ENCODE results near the gene DROSHA. TPM values are rescaled to one million over a fixed set of nuclear protein-coding genes. Genes with fewer than 3 reads are reported as not detected.

Gene DROSHA
- total and polyA plus RNA-seq, 4 donors = 75.8 to 84.3 (median 82.1) TPM

DNA sequence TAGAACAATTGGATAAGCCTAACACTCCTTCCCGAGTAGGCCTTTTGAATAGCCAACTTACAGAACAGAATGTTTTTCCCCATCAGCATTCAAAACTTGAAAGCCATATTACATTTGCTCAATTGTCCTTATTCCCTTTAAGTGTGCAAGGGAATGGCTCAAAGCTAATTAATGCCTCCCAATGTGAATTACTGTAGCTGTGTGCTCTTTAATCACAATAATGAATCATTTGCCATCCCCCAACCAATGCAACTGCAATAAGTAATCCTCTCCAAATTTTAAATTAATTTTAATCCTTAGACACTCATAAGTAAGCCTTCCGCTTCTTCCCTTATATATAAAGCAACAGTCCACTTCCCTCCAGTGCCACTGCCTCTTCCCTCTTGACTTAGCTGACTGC, 115.9 kb downstream of the DROSHA start:
- DNase-seq (ENCODE audit: low read depth in 4 of 6, low spot score in 6 of 6) = peak in 1 of 6 donors; percentile 79

GRCh38 chr5:31415009-31415923, 116.6 kb downstream of the DROSHA start:
- 60% methylated on average over 1 of the region's 6 CpGs for WGBS (ENCODE audit: insufficient coverage)
- H3K9me3 ChIP-seq (ENCODE audit: control insufficient read depth, insufficient read depth, low read length) = no peaks in the 10 kb centered on the region
- peaks cover 15% of the 10 kb centered on the region for H3K36me3 ChIP-seq (ENCODE audit: control insufficient read depth, insufficient read depth, low read length)
- peaks cover 6% of the 10 kb centered on the region for H3K4me1 ChIP-seq (ENCODE audit: control insufficient read depth, insufficient read depth, low read length)
- DNase-seq (ENCODE audit: low read depth in 4 of 6, low spot score in 6 of 6) = peak in 1 of 6 donors; percentile 36
- no peaks in the 10 kb centered on the region for H3K27me3 ChIP-seq (ENCODE audit: control insufficient read depth, insufficient read depth, low read length)
- no peak overlapping the region for H3K27ac ChIP-seq (ENCODE audit: low read depth, low read length)
- no peak overlapping the region for H3K4me3 ChIP-seq (ENCODE audit: low read depth, low read length)

More for the DNA sequence above, 115.9 kb downstream of the DROSHA start:
- 75% methylated on average over 2 of the region's 2 CpGs for WGBS (ENCODE audit: insufficient coverage)
- H3K9me3 ChIP-seq (ENCODE audit: control insufficient read depth, insufficient read depth, low read length) = no peaks in the 10 kb centered on the region
- H3K36me3 ChIP-seq (ENCODE audit: control insufficient read depth, insufficient read depth, low read length) = peaks cover 15% of the 10 kb centered on the region
- peaks cover 6% of the 10 kb centered on the region for H3K4me1 ChIP-seq (ENCODE audit: control insufficient read depth, insufficient read depth, low read length)
- H3K27ac ChIP-seq (ENCODE audit: low read depth, low read length) = no peak overlapping the region
- no peak overlapping the region for H3K4me3 ChIP-seq (ENCODE audit: low read depth, low read length)
- no peaks in the 10 kb centered on the region for H3K27me3 ChIP-seq (ENCODE audit: control insufficient read depth, insufficient read depth, low read length)

DNA sequence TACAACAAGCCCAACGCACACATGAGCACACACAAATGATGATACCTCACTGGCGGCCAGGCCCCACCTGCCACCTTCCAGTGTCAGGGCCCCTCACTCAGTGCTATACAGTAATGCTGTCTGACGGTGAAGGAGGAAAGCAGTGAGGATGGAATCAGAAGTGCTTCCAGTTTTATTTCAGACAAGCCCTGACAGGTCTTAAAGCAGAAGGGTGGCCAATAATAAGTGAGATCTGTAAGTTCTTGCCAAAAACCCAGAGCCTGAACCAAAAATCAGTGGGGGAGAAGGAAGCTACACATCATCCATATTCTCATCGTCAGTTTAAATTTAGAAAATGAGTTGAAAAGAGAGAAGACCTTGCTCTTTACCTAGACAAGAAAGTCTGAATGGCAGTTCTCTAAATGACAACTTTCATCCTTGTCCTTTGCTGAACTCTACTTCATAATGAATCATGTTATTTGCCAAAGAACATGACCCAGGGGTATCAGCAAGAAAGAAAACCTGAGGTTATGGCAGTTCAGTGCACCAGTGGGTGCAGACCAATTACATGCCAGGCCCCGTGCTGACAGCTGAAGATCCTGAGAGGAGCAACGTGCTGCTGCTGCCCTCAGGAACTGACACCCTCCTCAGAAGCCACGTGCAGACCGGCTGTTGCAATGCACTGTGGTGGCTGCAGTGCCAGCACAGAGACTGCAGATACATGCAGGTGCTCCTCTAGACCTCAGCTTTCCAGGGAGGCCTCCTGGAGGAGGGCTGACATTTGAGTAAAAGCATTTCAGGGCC, 118.7 kb downstream of the DROSHA start:
- 87% methylated on average over 6 of the region's 8 CpGs for WGBS (ENCODE audit: insufficient coverage)
- no peak for DNase-seq (ENCODE audit: low read depth in 4 of 6, low spot score in 6 of 6)
- no peaks in the 10 kb centered on the region for H3K27me3 ChIP-seq (ENCODE audit: control insufficient read depth, insufficient read depth, low read length)
- no peak overlapping the region for H3K27ac ChIP-seq (ENCODE audit: low read depth, low read length)
- H3K9me3 ChIP-seq (ENCODE audit: control insufficient read depth, insufficient read depth, low read length) = no peaks in the 10 kb centered on the region
- peaks cover 11% of the 10 kb centered on the region for H3K36me3 ChIP-seq (ENCODE audit: control insufficient read depth, insufficient read depth, low read length)
- peaks cover 6% of the 10 kb centered on the region for H3K4me1 ChIP-seq (ENCODE audit: control insufficient read depth, insufficient read depth, low read length)
- H3K4me3 ChIP-seq (ENCODE audit: low read depth, low read length) = no peak overlapping the region

DNA sequence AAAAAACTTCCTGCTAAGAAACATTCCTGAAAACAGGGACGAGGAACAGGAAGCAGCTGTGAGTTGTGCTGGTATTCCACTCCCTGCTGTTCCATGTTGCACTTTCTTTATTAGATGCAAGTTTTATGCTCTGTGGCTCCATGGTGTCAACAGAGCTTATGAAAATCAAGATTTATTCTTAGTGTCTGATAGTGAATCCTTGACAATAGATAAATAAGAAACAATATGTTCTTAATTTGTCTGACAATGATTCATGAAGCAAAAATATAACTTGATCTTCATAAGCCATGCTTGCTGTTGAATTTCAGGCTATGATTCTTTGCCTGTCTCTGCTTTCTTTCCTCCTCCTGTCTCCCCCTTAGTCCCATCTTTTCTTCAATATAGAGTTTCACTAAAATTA, 119.6 kb downstream of the DROSHA start:
- no peaks in the 10 kb centered on the region for H3K9me3 ChIP-seq (ENCODE audit: control insufficient read depth, insufficient read depth, low read length)
- no peak overlapping the region for H3K4me3 ChIP-seq (ENCODE audit: low read depth, low read length)
- peaks cover 7% of the 10 kb centered on the region for H3K36me3 ChIP-seq (ENCODE audit: control insufficient read depth, insufficient read depth, low read length)
- no peaks in the 10 kb centered on the region for H3K27me3 ChIP-seq (ENCODE audit: control insufficient read depth, insufficient read depth, low read length)
- peaks cover 6% of the 10 kb centered on the region for H3K4me1 ChIP-seq (ENCODE audit: control insufficient read depth, insufficient read depth, low read length)
- H3K27ac ChIP-seq (ENCODE audit: low read depth, low read length) = no peak overlapping the region
- no CpG with 5 or more reads among the region's 1 CpG for WGBS (ENCODE audit: insufficient coverage)
- DNase-seq (ENCODE audit: low read depth in 4 of 6, low spot score in 6 of 6) = peak in 1 of 6 donors; percentile 28

GRCh38 chr5:31410089-31410488, 121.8 kb downstream of the DROSHA start:
- no peak overlapping the region for H3K27ac ChIP-seq (ENCODE audit: low read depth, low read length)
- no CpG with 5 or more reads among the region's 5 CpGs for WGBS (ENCODE audit: insufficient coverage)
- H3K27me3 ChIP-seq (ENCODE audit: control insufficient read depth, insufficient read depth, low read length) = no peaks in the 10 kb centered on the region
- no peak for DNase-seq (ENCODE audit: low read depth in 4 of 6, low spot score in 6 of 6)
- no peaks in the 10 kb centered on the region for H3K9me3 ChIP-seq (ENCODE audit: control insufficient read depth, insufficient read depth, low read length)
- peaks cover 12% of the 10 kb centered on the region for H3K36me3 ChIP-seq (ENCODE audit: control insufficient read depth, insufficient read depth, low read length)
- H3K4me1 ChIP-seq (ENCODE audit: control insufficient read depth, insufficient read depth, low read length) = peaks cover 3% of the 10 kb centered on the region
- H3K4me3 ChIP-seq (ENCODE audit: low read depth, low read length) = no peak overlapping the region

DNA sequence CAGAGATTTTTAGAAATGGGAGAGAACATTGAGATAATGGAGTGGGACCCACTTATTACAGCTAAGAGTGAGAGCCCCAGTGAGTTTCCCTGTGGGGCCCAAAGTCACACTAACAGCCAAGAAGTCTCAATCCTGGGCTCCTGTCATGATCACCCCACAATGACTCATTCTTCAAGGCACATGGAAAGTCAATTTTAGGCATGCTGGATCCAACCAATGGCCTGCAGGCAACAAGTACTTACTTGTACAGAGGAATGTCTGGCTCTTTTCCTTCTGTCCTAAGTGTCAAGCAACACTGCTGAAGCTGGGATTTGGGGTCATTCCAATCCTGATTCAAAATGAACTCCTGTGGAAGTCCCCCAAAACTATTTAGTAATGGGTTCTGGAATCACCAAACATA, 123.1 kb downstream of the DROSHA start:
- DNase-seq (ENCODE audit: low read depth in 4 of 6, low spot score in 6 of 6) = no peak
- no peaks in the 10 kb centered on the region for H3K27me3 ChIP-seq (ENCODE audit: control insufficient read depth, insufficient read depth, low read length)
- H3K4me3 ChIP-seq (ENCODE audit: low read depth, low read length) = no peak overlapping the region
- H3K27ac ChIP-seq (ENCODE audit: low read depth, low read length) = no peak overlapping the region
- peaks cover 3% of the 10 kb centered on the region for H3K4me1 ChIP-seq (ENCODE audit: control insufficient read depth, insufficient read depth, low read length)
- H3K9me3 ChIP-seq (ENCODE audit: control insufficient read depth, insufficient read depth, low read length) = no peaks in the 10 kb centered on the region
- peaks cover 14% of the 10 kb centered on the region for H3K36me3 ChIP-seq (ENCODE audit: control insufficient read depth, insufficient read depth, low read length)

DNA sequence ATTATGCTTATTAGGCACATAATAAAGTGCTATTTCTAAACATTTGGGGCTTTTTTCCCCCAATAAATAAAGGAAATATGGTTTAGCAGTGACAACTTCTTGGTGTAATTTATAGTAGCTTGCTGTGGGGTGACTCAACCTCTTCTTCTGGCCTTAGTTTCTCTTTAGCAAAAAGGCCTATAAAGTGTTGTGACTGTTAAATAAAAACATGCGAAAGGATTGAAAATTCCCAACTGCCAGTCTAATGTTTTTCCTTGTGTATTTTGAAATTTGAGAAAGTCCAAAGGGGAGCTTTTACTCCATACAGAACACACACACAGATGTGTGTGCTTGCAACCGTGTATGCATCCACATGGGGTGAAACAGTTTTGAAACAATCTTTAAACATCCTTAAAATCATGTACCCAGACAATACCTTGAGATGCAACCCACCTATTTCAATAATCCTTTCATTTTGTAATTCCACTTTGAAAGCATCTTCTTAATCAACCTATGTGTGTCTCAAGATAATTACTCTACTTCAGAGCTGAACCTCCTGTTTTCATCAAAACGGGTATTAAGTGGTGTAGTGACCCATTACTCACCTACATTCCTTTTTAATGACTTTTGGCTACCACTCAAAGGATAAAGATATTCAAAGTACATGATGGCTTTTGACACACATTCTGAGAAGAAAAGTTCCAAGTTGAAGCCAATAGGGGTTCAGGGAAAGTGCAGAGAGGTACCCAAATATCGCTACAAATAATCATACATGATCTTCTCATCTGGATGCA, 123.8 kb downstream of the DROSHA start:
- Histone ChIP-seq H3K4me1 (ENCODE audit: control insufficient read depth, insufficient read depth, low read length) (no peaks in the 10 kb centered on the region), H3K36me3 (ENCODE audit: control insufficient read depth, insufficient read depth, low read length) (peaks cover 10% of the 10 kb centered on the region), H3K27ac (ENCODE audit: low read depth, low read length) (no peak overlapping the region), H3K4me3 (ENCODE audit: low read depth, low read length) (no peak overlapping the region), H3K9me3 (ENCODE audit: control insufficient read depth, insufficient read depth, low read length) (no peaks in the 10 kb centered on the region), H3K27me3 (ENCODE audit: control insufficient read depth, insufficient read depth, low read length) (no peaks in the 10 kb centered on the region)
- DNase-seq (ENCODE audit: low read depth in 4 of 6, low spot score in 6 of 6) = no peak
- 88% methylated on average over 1 of the region's 4 CpGs for WGBS (ENCODE audit: insufficient coverage)

- Histone ChIP-seq H3K36me3 (ENCODE audit: control insufficient read depth, insufficient read depth, low read length) (peaks cover 10% of the 10 kb centered on the region), H3K9me3 (ENCODE audit: control insufficient read depth, insufficient read depth, low read length) (no peaks in the 10 kb centered on the region), H3K4me3 (ENCODE audit: low read depth, low read length) (no peak overlapping the region), H3K4me1 (ENCODE audit: control insufficient read depth, insufficient read depth, low read length) (no peaks in the 10 kb centered on the region), H3K27ac (ENCODE audit: low read depth, low read length) (no peak overlapping the region), H3K27me3 (ENCODE audit: control insufficient read depth, insufficient read depth, low read length) (no peaks in the 10 kb centered on the region)
- DNase-seq (ENCODE audit: low read depth in 4 of 6, low spot score in 6 of 6) = peak in 2 of 6 donors; percentile 28 to 51
- 75% methylated on average over 3 of the region's 3 CpGs for WGBS (ENCODE audit: insufficient coverage)
Observed at GRCh38 chr5:31404325-31404724, 127.6 kb downstream of the DROSHA start.

DNA sequence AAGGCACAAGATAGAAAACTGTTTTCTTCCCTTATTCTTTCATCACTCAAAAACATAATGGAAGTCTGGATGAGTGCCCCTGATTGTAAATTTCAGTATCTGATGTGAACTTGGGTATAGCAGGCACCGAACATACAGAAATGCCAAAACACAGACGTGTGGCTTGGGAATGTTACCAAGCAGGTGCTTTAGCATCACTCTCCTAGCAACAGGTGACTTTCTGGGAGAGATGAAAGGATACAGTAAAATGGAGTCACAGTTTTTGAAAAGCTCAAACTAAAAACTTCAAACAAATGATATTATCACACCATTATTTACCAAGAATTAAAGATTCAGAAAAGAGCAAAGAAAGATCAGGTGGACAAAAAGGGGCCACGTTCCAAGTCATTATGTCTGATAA, 130.2 kb downstream of the DROSHA start:
- peaks cover 10% of the 10 kb centered on the region for H3K36me3 ChIP-seq (ENCODE audit: control insufficient read depth, insufficient read depth, low read length)
- H3K4me1 ChIP-seq (ENCODE audit: control insufficient read depth, insufficient read depth, low read length) = no peaks in the 10 kb centered on the region
- no peaks in the 10 kb centered on the region for H3K27me3 ChIP-seq (ENCODE audit: control insufficient read depth, insufficient read depth, low read length)
- no peak overlapping the region for H3K4me3 ChIP-seq (ENCODE audit: low read depth, low read length)
- 80% methylated on average over 1 of the region's 3 CpGs for WGBS (ENCODE audit: insufficient coverage)
- no peak overlapping the region for H3K27ac ChIP-seq (ENCODE audit: low read depth, low read length)
- no peak for DNase-seq (ENCODE audit: low read depth in 4 of 6, low spot score in 6 of 6)
- no peaks in the 10 kb centered on the region for H3K9me3 ChIP-seq (ENCODE audit: control insufficient read depth, insufficient read depth, low read length)

All from spinal cord (tissue), 10 donors.